PC-9 (cell line): Measurements from ENCODE around the gene HCAR3.

Experiments used
- CTCF ChIP-seq: fragments of 200-600 bp; sonication (generic); conservative IDR thresholded peaks from 2 replicates; pipeline ENCODE4 v1.6.1; 2017; ENCODE audit warnings: mixed run types, antibody characterized with exemption, mild to moderate bottlenecking, moderate library complexity
- EZH2 ChIP-seq: fragments of 200-600 bp; sonication (generic); IDR thresholded peaks from 2 replicates; pipeline ENCODE4 v1.8.0; 2017; ENCODE audit warnings: antibody characterized with exemption, low read depth

DNA sequence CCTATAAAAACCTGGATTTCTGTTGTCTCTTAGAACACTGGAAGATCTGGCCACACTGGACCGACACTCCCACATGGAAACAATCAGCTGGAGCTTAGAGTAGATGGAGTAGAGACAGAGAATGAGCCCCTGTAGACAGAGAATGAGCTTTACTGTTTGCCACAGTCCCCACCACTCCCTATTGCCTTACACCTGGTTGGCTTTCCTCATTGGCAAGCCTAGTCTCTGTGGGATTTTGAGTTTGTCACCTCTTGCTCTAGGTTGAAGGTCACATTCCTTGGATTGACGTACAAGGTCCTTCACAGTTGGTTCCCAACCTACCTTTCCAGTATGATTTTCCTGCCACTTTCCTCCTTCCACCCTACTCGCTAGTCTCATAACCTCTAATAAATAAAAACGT, 16.0 kb upstream of the HCAR3 start:
- TF ChIP-seq CTCF (no peak), EZH2 (no peak)
